ENCODE measurements around the gene LPA. TPM values are rescaled to one million over a fixed set of nuclear protein-coding genes. Genes with fewer than 3 reads are reported as not detected.

The LPA gene
- total RNA-seq, 3 donors from 2014 or later = 0.33 TPM; not detected in 2

DNA sequence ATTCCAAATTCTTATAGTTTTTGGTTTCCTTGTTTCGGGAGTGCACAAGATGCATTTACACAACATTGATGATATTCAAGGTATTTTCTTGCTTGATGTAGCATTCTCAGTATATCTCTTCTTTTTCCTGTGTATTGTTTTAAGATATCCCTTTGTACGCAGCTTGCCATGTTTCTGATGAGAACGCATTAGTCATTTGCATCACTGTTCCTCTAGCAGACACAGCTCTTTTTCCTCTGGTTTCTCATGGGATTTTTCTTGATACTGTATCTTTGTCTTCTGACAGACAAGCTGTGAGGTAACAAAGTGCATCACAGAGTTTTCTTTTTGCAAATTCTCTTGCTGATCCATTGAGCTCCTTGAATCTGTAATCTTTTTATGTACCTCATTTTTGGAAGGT lies 169.5 kb downstream of the LPA start:
- no peaks in the 10 kb centered on the region for H3K36me3 ChIP-seq
- TF ChIP-seq, protein P1, sequence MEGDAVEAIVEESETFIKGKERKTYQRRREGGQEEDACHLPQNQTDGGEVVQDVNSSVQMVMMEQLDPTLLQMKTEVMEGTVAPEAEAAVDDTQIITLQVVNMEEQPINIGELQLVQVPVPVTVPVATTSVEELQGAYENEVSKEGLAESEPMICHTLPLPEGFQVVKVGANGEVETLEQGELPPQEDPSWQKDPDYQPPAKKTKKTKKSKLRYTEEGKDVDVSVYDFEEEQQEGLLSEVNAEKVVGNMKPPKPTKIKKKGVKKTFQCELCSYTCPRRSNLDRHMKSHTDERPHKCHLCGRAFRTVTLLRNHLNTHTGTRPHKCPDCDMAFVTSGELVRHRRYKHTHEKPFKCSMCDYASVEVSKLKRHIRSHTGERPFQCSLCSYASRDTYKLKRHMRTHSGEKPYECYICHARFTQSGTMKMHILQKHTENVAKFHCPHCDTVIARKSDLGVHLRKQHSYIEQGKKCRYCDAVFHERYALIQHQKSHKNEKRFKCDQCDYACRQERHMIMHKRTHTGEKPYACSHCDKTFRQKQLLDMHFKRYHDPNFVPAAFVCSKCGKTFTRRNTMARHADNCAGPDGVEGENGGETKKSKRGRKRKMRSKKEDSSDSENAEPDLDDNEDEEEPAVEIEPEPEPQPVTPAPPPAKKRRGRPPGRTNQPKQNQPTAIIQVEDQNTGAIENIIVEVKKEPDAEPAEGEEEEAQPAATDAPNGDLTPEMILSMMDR (IDR thresholded peaks at IDR 0.05) = no peak
- TF ChIP-seq POLR2AphosphoS5 (IDR thresholded peaks at IDR 0.05) = no peak
- no peak for TF ChIP-seq POLR2A (IDR thresholded peaks at IDR 0.05)
- DNase-seq (ENCODE audit: low spot score in 2 of 2) = no peak
- no peaks in the 10 kb centered on the region for H3K27me3 ChIP-seq
- no peaks in the 10 kb centered on the region for H3K9me3 ChIP-seq
- no peak overlapping the region for H3K4me3 ChIP-seq
- H3K4me1 ChIP-seq = no peaks in the 10 kb centered on the region
- intact Hi-C loops (cut with DNase I; ENCODE audit: low total_unique reads) = no loop called here
- no peak overlapping the region for H3K27ac ChIP-seq

DNA sequence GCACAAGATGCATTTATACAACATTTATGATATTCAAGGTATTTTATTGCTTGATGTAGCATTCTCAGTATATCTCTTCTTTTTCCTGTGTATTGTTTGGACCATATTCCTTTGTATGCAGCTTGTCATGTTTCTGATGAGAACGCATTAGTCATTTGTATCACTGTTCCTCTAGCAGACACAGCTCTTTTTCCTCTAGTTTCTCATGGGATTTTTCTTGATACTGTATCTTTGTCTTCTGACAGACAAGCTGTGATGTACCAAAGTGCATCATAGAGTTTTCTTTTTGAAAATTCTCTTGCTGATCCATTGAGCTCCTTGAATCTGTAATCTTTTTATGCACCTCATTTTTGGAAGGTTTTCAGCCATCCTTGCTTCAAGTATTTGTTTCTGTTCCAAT lies 175.0 kb downstream of the LPA start:
- TF ChIP-seq POLR2A (IDR thresholded peaks at IDR 0.05) = no peak
- TF ChIP-seq POLR2AphosphoS5 (IDR thresholded peaks at IDR 0.05) = no peak
- TF ChIP-seq, protein P1 (IDR thresholded peaks at IDR 0.05) = no peak
- Histone ChIP-seq H3K4me1 (no peaks in the 10 kb centered on the region), H3K36me3 (no peaks in the 10 kb centered on the region)

DNA sequence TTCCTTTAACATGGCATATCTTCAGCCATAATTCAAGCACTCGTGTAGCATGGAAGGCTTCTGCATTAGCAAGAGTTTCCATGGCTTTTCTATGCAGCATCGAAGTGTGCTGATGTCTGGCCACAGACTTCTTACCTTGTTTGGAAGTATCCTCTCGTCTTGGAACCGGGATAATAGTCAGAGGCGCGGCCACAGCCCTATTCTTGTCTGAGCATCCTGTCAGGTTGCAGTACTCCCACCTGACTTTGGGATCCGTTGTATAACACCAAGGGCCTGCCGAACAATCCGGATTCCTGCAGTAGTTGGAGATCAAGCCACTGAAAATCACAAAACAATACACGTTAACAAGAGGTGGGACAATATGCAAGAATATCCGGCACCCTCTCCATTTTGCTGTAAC lies 177.0 kb downstream of the LPA start:
- no peak overlapping the region for H3K4me3 ChIP-seq
- H3K4me1 ChIP-seq = no peaks in the 10 kb centered on the region
- no peak for TF ChIP-seq POLR2A (IDR thresholded peaks at IDR 0.05)
- no peak overlapping the region for H3K27ac ChIP-seq
- no peaks in the 10 kb centered on the region for H3K27me3 ChIP-seq
- no peaks in the 10 kb centered on the region for H3K9me3 ChIP-seq
- intact Hi-C loops (cut with DNase I; ENCODE audit: low total_unique reads) = no loop called here
- H3K36me3 ChIP-seq = no peaks in the 10 kb centered on the region
- no peak for DNase-seq (ENCODE audit: low spot score in 2 of 2)

More for the DNA sequence above, 175.0 kb downstream of the LPA start:
- Histone ChIP-seq H3K27ac (no peak overlapping the region), H3K9me3 (no peaks in the 10 kb centered on the region), H3K4me3 (no peak overlapping the region), H3K27me3 (no peaks in the 10 kb centered on the region)
- DNase-seq (ENCODE audit: low spot score in 2 of 2) = no peak
- intact Hi-C loops (cut with DNase I; ENCODE audit: low total_unique reads) = no loop called here

Other genes with a start within 250 kb of the LPA start
- not detected for gene PLG, start 38.0 kb upstream of the LPA start, total RNA-seq